ENCODE results near the gene ZNF827.
A peak's percentile ranks its signal among the peaks of the same experiment; 100 is the strongest.

ZNF827 gene

GRCh38 chr4:145871209-145871608 lies 67.4 kb downstream of the ZNF827 start:
- no peak overlapping the region for H3K4me3 ChIP-seq
- H3K27ac ChIP-seq, result no peak overlapping the region

DNA sequence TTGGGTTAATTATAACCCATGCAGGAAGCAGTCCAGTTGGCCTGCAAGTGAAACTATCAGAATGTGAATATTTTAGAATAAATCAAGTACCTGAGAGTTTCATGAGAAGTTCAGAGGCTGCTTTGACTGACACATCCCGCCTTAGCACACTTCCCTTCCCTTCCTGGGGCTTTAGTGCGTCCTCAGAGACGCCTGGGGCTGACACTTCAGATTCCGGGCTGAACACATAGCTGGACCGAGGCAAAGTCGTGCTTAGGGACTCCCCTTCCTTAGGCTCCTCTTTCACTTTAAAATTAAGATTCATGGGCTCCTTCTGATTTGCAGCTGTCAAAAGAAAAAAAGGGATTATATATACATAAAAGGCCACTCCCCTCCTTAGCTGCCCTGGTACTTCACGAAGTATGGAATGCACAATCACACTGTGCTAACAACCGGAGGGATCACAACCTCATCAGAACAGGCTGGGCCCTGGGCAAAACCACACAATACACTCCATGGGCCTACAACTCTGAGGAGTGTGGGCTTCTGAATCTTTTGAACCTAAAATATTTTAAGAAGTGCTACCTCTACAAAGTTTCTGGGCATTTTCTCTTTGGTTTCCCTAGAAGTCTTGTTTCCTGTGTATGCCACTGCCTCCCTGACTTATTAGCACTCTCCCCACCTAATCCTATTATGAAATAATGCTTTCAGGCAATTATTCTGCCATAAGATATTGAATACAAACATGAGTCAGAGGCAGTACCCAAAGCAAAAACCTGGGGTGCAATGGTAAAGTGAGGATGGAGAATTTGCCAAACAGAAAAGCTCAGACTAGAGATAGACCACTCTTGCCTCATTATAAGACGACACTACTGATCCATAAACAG lies 68.2 kb downstream of the ZNF827 start:
- peak overlapping the region in 5 of 21 experiments; percentile 13 to 52 (median 17) for H3K27ac ChIP-seq
- no peak overlapping the region for H3K4me3 ChIP-seq

DNA sequence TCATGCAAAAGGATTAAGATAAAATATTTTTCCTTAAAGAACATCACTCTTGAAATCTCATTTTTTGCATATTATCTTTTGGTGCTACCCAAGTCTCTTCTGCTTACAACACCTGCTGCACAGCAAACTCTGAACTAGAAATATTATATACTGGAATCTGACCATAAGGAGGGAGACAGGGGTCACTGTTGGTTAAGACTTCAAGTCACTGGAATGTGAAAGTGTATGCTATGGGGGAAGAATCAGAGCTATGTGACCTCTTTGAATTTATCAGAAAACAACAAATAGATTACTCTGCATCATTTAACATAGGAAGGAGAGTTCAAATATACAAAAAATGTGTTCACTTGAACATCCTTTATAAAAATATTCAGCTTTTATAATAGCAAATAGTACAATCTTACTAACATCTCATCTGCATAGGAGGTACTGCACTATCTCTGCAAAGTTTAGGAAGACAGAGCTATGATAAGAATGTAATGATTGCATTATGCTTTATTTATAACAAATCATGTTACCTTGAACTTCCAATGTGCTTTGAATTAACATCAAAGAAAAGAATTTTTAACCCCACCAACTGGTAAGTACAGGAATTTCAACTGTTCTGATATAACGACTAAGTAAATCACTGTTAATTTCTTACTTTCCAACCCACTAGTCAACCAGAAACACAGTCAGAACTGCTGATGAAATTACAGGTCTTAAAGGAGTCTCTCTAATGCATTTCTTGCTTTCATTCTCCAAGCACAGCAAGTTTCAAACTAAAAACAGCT lies 69.8 kb downstream of the ZNF827 start:
- H3K27ac ChIP-seq, result no peak overlapping the region
- H3K4me3 ChIP-seq, result no peak overlapping the region

- no peak overlapping the region for H3K4me3 ChIP-seq
- no peak overlapping the region for H3K27ac ChIP-seq
These were observed 71.2 kb downstream of the ZNF827 start for GRCh38 chr4:145867406-145867805.

- H3K4me3 ChIP-seq, result no peak overlapping the region
- no peak overlapping the region for H3K27ac ChIP-seq
These were observed 71.6 kb downstream of the ZNF827 start for GRCh38 chr4:145866991-145867390.

DNA sequence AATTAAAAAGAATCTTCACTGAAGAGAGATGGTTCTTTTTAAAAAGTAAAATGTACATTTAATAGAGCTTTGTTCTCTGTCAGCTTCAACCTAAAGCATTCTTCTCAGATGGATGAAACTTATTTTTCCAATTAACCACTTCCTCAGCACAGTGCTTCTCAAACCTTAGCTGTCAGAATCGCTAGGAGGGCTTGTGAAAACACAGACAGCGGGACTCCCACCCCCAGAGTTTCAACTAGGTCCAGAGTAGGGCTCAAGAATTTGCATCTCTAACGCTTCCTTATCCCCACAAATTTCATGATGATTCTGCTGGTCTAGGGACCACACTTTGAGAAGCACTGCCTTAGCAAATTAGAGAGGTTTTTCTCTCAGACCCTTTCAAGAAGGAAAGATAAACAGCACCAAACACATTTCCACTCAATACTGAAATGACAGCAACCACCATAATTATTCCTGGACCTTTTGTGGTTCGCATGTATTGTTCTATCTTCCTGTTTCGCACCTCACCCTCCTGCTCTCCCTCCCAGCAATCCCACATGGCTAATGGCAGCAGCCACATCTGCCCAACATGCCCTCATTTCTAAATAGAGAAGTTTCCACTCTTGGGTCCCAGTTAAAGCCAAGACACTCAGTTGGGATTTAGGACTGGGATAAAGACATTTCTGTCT lies 73.2 kb downstream of the ZNF827 start:
- Histone ChIP-seq H3K4me3 (no peak overlapping the region), H3K27ac (no peak overlapping the region)

GRCh38 chr4:145863191-145863590 lies 75.4 kb downstream of the ZNF827 start:
- Histone ChIP-seq H3K27ac (no peak overlapping the region), H3K4me3 (no peak overlapping the region)

GRCh38 chr4:145861336-145862318 lies 77.0 kb downstream of the ZNF827 start:
- H3K27ac ChIP-seq, result peak overlapping the region in 4 of 21 experiments; percentile 18 to 47 (median 35)
- no peak overlapping the region for H3K4me3 ChIP-seq

DNA sequence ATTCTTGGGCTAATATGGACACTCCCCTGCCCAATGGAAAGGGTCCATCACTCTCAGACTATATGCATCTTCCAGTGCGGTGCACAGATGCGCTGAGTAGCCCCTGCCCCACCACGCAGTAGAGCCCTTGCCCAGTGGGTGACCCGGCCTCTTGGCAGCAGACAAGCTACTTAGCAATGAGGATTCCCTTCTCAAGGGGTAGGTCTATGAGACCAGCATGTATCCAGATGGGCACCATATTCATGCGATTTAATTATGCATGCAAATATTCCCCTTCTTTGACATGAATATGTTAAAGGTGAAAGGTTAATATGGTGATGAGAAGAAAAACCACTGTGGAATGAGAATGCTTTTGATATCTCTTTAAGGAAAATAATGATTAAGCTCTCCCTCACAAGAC lies 77.7 kb downstream of the ZNF827 start:
- Histone ChIP-seq H3K4me3 (no peak overlapping the region), H3K27ac (no peak overlapping the region)

DNA sequence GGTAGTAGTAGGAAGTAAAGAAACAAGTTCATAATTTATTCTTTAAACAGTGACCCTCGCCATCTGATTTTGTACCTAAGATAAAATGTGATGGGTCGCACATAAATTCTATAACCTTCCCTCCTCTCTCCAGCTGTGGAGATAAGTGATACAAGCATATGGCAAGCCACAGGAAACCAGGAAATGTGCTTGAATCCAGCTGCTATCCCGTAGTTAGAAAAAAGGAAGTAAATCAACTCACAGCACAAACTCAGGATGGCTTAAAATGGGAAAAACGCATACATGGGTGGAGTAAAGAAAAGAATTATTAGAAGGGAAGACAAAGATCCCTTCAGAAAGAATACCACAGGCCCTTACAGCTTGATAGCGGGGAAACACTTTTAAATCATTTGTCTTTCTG lies 78.2 kb downstream of the ZNF827 start:
- Histone ChIP-seq H3K4me3 (no peak overlapping the region), H3K27ac (no peak overlapping the region)

DNA sequence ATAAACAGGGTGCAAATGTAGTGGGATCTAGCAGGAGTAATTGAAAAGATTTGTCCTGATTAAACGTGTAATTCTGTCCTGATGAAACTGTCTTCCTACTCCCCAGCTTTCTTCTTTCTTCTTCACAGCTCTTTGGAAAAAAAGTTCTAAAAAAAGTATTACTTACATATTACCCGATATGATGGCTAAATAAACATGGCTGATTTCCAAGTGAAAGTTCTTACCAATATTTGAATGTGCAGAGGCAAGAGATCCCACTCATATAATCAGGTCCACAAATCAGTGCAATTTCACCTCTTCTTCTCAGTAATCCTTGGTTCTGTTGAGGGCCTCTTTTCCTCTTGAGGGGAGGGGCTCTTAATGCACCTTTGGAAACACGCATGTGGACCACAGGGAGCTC lies 78.7 kb downstream of the ZNF827 start:
- H3K27ac ChIP-seq, result no peak overlapping the region
- H3K4me3 ChIP-seq, result no peak overlapping the region

DNA sequence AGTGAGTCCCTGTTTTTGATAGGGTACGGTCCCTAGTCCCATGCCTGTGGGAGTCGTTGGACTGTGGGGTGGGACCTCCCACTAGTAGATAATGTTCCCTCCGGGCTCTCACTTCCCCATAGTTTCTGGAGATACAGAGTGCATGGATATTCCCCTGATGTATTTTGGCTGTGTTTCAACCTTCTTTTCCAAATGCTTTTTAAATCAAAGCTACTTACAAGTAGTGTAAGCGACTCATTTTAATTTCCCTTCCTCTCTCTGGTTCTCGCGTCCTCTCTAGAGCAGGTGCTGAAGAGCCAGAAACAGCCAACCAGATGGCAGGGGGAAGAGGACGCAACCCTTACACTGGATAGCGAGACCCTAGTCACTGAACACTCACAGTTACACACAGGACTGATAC lies 79.2 kb downstream of the ZNF827 start:
- H3K27ac ChIP-seq, result no peak overlapping the region
- no peak overlapping the region for H3K4me3 ChIP-seq

DNA sequence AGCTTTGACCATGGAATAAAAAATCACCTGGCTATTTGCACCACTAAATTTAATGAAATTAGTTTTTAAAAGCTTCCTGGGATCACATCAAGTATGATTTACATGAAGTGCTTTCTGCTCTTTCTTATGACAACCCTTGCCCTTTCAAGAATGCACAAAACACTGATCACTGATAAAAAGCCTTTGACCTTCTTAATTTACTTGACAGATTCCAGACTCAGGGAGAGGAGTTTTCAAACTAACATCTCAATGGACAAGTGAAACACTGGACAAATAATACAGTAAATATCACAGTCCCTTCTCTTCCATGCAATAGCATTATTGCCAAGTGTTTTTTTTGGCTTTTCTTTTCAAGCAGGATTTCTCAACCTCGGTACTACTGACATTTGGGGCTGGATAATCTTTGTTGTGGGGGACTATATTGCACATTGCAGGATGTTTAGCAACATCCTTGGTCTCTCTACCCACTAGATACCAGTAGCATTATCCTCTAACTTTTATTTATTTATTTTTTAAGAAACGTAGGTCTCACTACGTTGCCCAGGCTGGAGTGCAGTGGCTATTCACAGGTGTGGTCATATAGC lies 86.3 kb downstream of the ZNF827 start:
- Histone ChIP-seq H3K4me3 (no peak overlapping the region), H3K27ac (no peak overlapping the region)

GRCh38 chr4:145851511-145852201 lies 87.0 kb downstream of the ZNF827 start:
- H3K4me3 ChIP-seq, result no peak overlapping the region
- H3K27ac ChIP-seq, result no peak overlapping the region

GRCh38 chr4:145847764-145848163 lies 90.9 kb downstream of the ZNF827 start:
- Histone ChIP-seq H3K27ac (no peak overlapping the region), H3K4me3 (no peak overlapping the region)

DNA sequence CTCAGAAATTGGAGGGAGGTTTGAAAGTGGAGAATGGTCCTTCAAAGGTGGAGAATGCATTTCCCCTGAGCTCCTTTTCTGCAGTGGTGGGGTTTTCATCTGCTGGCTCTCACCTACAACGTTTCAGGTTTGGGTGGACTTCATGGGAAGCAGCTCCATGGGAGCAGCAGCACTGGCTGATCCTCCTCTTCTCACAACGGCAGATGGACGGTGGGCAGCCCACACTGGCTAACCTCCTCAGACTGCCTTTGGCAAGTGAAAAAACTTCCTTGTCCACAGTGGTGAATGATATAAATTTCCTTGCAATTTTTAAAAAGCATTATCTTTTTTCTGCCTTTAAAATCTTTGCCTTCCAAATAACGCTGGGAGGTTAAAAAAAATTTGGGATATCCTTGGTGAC lies 93.5 kb downstream of the ZNF827 start:
- Histone ChIP-seq H3K27ac (no peak overlapping the region), H3K4me3 (no peak overlapping the region)

DNA sequence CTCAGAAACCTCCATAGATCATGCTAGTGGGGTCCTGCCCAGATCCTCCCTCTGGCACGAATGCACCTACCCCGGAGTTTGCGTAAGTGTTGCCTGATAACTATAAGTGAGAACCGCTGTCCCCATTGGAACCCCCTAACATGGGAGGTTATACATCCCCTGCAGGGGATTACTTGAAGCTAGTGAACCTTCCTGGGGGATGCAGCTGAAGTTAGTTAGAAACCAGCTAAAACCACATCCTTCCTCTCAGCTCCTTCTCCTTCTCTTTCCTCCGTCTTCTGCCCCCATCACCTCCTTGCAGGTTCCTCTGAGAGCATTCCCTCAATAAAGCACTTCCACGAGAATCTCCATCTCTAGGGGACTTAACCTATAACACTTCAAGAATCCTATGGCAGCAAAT lies 95.0 kb downstream of the ZNF827 start:
- Histone ChIP-seq H3K4me3 (no peak overlapping the region), H3K27ac (no peak overlapping the region)

DNA sequence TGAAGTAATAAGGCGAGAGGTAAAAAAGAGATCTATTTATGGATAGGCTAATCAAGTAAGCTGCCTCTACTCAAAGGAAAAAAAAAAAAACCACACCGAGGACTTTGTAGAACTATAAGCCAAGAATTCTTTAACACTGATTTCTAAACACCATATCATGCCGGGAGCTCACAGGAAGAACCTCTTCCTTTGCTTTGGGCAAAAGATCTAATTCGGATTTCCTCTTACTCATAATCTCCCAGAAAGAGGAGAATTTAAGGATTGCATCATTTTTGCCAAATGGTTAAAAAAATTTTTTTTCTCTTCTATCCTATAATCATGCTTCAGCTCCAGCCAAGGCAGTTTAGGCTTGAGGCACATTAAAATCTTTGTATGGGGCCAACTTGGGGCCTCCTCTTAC lies 95.5 kb downstream of the ZNF827 start:
- Histone ChIP-seq H3K27ac (no peak overlapping the region), H3K4me3 (no peak overlapping the region)
